B cell (primary cell): Measurements from ENCODE around the gene DVL1. TPM values are rescaled to one million over a fixed set of nuclear protein-coding genes. Genes with fewer than 3 reads are reported as not detected.

Experiments used
- ATAC-seq: fragments of 200-7000 bp; cut with Tn5 transposase; one replicate; pipeline ENCODE4 v1.10.0; 2021; ENCODE audit warnings: low read depth, mild to moderate bottlenecking, moderate number of reproducible peaks, moderate library complexity
- CTCF ChIA-PET: fragments of 350-600 bp; sonication (Branson Sonifier 250); formaldehyde crosslinking; loops from one replicate; lab custom pipeline; 2021; ENCODE audit warnings: antibody characterized with exemption, inconsistent platforms; lab: Charles Lee
- POLR2A ChIA-PET: fragments of 350-600 bp; sonication (Branson Sonifier 250); formaldehyde crosslinking; loops from one replicate; lab custom pipeline; 2021; ENCODE audit warnings: antibody characterized with exemption; lab: Charles Lee
- DNase-seq: peaks from one replicate; pipeline ENCODE4 v3.0.0; 2013
- H2AFZ ChIP-seq: 2 replicates; pipeline ENCODE4 v1.6.1; 2012; ENCODE audit warnings: mild to moderate bottlenecking, low read depth, low read length; ENCODE audit not compliant: insufficient read depth, poor library complexity, severe bottlenecking
- H3K27ac ChIP-seq, 2 donors: 1 replicate in 1 of 2; 2 replicates in 1 of 2; pipeline ENCODE4 v1.5.1; 2012 to 2013; ENCODE audit warnings: low read length in 2 of 2, mild to moderate bottlenecking in 2 of 2, moderate library complexity in 1 of 2
- H3K27me3 ChIP-seq, 4 experiments: fragments of 200-600 bp in 1 of 4; sonication (generic) in 1 of 4; replicated peaks in 1 of 4; 1 replicate in 2 of 4; 2 replicates in 2 of 4; pipeline versions ENCODE4 v1.6.1 to v1.7.0; 2013 to 2016; ENCODE audit warnings: low read length in 3 of 4, mild to moderate bottlenecking in 2 of 4, mixed read lengths in 1 of 4, moderate library complexity in 1 of 4; ENCODE audit not compliant: insufficient read depth in 4 of 4, control insufficient read depth in 3 of 4; ENCODE audit errors: control extremely low read depth in 1 of 4
- H3K36me3 ChIP-seq, 2 experiments: replicated peaks in 1 of 2; 1 replicate in 1 of 2; 2 replicates in 1 of 2; pipeline versions ENCODE4 v1.6.1 to v1.7.1; 2013; ENCODE audit warnings: low read length in 1 of 2; ENCODE audit not compliant: insufficient read depth in 2 of 2, control insufficient read depth in 1 of 2; ENCODE audit errors: control extremely low read depth in 1 of 2, extremely low read depth in 1 of 2
- H3K4me1 ChIP-seq, 2 donors: fragments of 200-600 bp in 1 of 2; sonication (generic) in 1 of 2; 1 replicate in 1 of 2; 2 replicates in 1 of 2; pipeline versions ENCODE4 v1.5.1 to v1.6.1; 2013 to 2017; ENCODE audit warnings: low read length in 2 of 2; ENCODE audit not compliant: control insufficient read depth in 2 of 2, insufficient read depth in 2 of 2
- H3K4me2 ChIP-seq: replicated peaks from 2 replicates; pipeline ENCODE3; 2012; ENCODE audit warnings: mild to moderate bottlenecking, low read depth, low read length; ENCODE audit not compliant: poor library complexity, severe bottlenecking
- H3K4me3 ChIP-seq, 5 experiments: fragments of 200-600 bp in 1 of 5; sonication (generic) in 1 of 5; 1 replicate in 3 of 5; 2 replicates in 2 of 5; pipeline versions ENCODE4 v1.5.1 to v1.7.0; 2011 to 2016; ENCODE audit warnings: low read length in 4 of 5, mild to moderate bottlenecking in 4 of 5, low read depth in 2 of 5, control low read depth in 1 of 5, moderate library complexity in 1 of 5; ENCODE audit not compliant: insufficient read depth in 1 of 5; ENCODE audit errors: control extremely low read depth in 1 of 5, extremely low read depth in 1 of 5
- H3K79me2 ChIP-seq: fragments of 200-600 bp; sonication (generic); one replicate; pipeline ENCODE4 v1.6.0; 2016; ENCODE audit warnings: low read length; ENCODE audit not compliant: control insufficient read depth, insufficient read depth
- H3K9ac ChIP-seq: fragments of 200-600 bp; sonication (generic); 2 replicates; pipeline ENCODE4 v1.6.1; 2017; ENCODE audit warnings: mild to moderate bottlenecking, low read length, moderate library complexity
- H3K9me3 ChIP-seq, 3 donors: one replicate each; pipeline versions ENCODE4 v1.6.1 to v1.7.1; 2013; ENCODE audit warnings: low read length in 2 of 3; ENCODE audit not compliant: control insufficient read depth in 2 of 3, insufficient read depth in 1 of 3; ENCODE audit errors: control extremely low read depth in 1 of 3
- H4K20me1 ChIP-seq: 2 replicates; pipeline ENCODE4 v1.6.0; 2012; ENCODE audit warnings: mild to moderate bottlenecking, low read length; ENCODE audit not compliant: insufficient read depth, control insufficient read depth, poor library complexity, severe bottlenecking
- H3K27ac Mint-ChIP-seq: one replicate; pipeline ENCODE4 v1.8.0; 2021; ENCODE audit warnings: mixed read lengths
- H3K27me3 Mint-ChIP-seq: one replicate; pipeline ENCODE4 v1.8.0; 2021; ENCODE audit warnings: mixed read lengths
- H3K4me1 Mint-ChIP-seq: one replicate; pipeline ENCODE4 v1.8.0; 2021; ENCODE audit warnings: mixed read lengths
- H3K4me3 Mint-ChIP-seq: one replicate; pipeline ENCODE4 v1.8.0; 2021; ENCODE audit warnings: mixed read lengths
- H3K9me3 Mint-ChIP-seq: one replicate; pipeline ENCODE4 v1.8.0; 2022; ENCODE audit warnings: mixed read lengths; ENCODE audit not compliant: insufficient read depth
- CTCF ChIP-seq: fragments of 200-600 bp; IDR thresholded peaks from one replicate; pipeline ENCODE4 v1.8.0; 2022; ENCODE audit warnings: antibody characterized with exemption, mild to moderate bottlenecking
- EZH2 ChIP-seq: IDR thresholded peaks from 2 replicates; pipeline ENCODE4 v1.6.1; 2012; ENCODE audit warnings: borderline replicate concordance, low read depth, mild to moderate bottlenecking, moderate library complexity, low read length; ENCODE audit not compliant: insufficient read depth, poor library complexity, severe bottlenecking
- WGBS: methylation state at CpG from one replicate; pipeline ENCODE4 v1.1.5; 2013; ENCODE audit warnings: missing lambda C conversion rate; ENCODE audit not compliant: insufficient coverage; 5-methylcytosine and 5-hydroxymethylcytosine counted together
- intact Hi-C: fragments of 100-400 bp; cut with micrococcal nuclease; formaldehyde crosslinking; loops from one replicate; pipeline ENCODE4 v1.10.0; 2022
- polyA plus RNA-seq: library from polyadenylated mRNA; depleted of rRNA; stranded (reverse); fragments of >200 nt; gene quantifications from 2 replicates; pipeline ENCODE4 v1.2.3, GENCODE V29; 2012
- total RNA-seq, 2 donors: library from RNA; stranded (reverse); fragments of 120-200 nt in 1 of 2; gene quantifications; 1 replicate in 1 of 2; 2 replicates in 1 of 2; pipeline versions ENCODE4 v1.2.3 to v1.2.4, GENCODE V29; 2013 to 2022

Gene DVL1
- total and polyA plus RNA-seq, 2 donors (not counting 1 experiment from before 2014, with no cell fraction given), result 46.1 to 53.5 TPM

DNA sequence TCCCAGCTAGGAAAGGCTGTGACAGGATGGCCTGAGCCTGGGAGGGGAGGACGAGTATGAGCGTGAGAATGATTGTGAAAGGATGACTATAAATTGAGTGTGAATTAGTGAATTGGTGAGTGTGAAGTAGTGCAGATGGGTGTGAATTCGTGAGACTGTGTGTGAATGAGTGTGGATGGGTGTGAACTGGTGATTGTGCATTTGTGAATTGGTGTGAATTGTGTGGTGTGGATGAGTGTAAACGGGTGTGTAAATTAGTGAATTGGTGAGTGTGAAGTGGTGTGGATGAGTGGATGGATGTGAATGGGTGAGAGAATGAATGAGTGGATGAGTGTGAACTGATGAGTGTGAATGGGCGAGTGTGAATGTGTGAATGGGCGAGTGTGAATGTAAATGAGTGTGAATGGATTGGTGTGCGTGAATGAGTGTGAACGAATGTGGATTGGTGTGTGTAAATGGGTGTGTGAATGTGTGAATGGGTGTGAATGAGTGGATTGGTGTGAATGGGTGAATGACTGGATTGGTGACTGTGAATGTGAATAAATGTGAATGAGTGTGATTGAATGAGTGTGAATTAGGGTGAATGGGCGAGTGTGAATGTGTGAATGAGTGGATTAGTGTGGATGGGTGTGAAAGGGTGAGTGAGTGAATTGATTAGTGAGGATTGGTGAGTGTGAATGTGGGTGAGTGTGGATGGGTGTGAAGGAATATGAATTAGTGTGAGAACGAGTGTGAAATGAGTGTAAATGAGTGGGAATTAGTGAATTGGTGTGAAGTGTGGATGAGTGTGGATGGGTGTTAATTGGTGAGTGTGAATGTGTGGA lies 16.9 kb upstream of the DVL1 start:
- ATAC-seq (no peak), DNase-seq (no peak)
- H3K9ac ChIP-seq, result no peak overlapping the region
- no peaks in the 10 kb centered on the region for H3K9me3 Mint-ChIP-seq
- H3K27me3 ChIP-seq, result peaks cover 0 to 9% (median 1%) of the 10 kb centered on the region in 4 experiments
- peaks cover 6% of the 10 kb centered on the region for H3K27me3 Mint-ChIP-seq
- intact Hi-C loops, result no loop called here
- H2AFZ ChIP-seq, result no peak overlapping the region
- H3K36me3 ChIP-seq, result no peaks in the 10 kb centered on the region
- H3K27ac Mint-ChIP-seq, result no peak overlapping the region
- CTCF ChIA-PET, result no interaction called here
- H3K4me1 ChIP-seq, result peaks cover 0 to under 1% of the 10 kb centered on the region in 2 donors
- no peak overlapping the region for H3K4me3 Mint-ChIP-seq
- POLR2A ChIA-PET, result interaction anchor here (0.6 kb wide), 1 partner anchor 23 kb away, joined by 5 read pairs; no protein-coding TSS in a partner anchor
- TF ChIP-seq CTCF, result no peak
- no peak for TF ChIP-seq EZH2
- peaks cover 0 to 14% (median 0%) of the 10 kb centered on the region in 3 donors for H3K9me3 ChIP-seq
- H3K79me2 ChIP-seq, result no peaks in the 10 kb centered on the region
- H3K4me1 Mint-ChIP-seq, result peaks cover 2% of the 10 kb centered on the region
- H4K20me1 ChIP-seq, result no peaks in the 10 kb centered on the region
- WGBS, result 77% methylated on average over 10 of the region's 10 CpGs
- no peak overlapping the region for H3K4me2 ChIP-seq
- no peak overlapping the region for H3K27ac ChIP-seq
- H3K4me3 ChIP-seq, result no peak overlapping the region

GRCh38 chr1:1364266-1364665 lies 15.0 kb upstream of the DVL1 start:
- H3K27me3 Mint-ChIP-seq, result peaks cover 13% of the 10 kb centered on the region
- Histone ChIP-seq H3K9me3 (peaks cover 0 to 14% (median 0%) of the 10 kb centered on the region in 3 donors), H3K4me3 (no peak overlapping the region), H2AFZ (no peak overlapping the region), H3K36me3 (no peaks in the 10 kb centered on the region), H3K79me2 (no peaks in the 10 kb centered on the region), H3K4me2 (no peak overlapping the region), H3K4me1 (no peaks in the 10 kb centered on the region), H4K20me1 (no peaks in the 10 kb centered on the region), H3K27me3 (peaks cover 0 to 20% (median 4%) of the 10 kb centered on the region in 4 experiments), H3K9ac (no peak overlapping the region), H3K27ac (no peak overlapping the region)
- intact Hi-C loops, result no loop called here
- whole genome bisulfite sequencing, result 84% methylated on average over 9 of the region's 14 CpGs
- DNase-seq (no peak), ATAC-seq (no peak)
- POLR2A ChIA-PET, result no interaction called here
- H3K27ac Mint-ChIP-seq, result no peak overlapping the region
- H3K4me1 Mint-ChIP-seq, result peaks cover 4% of the 10 kb centered on the region
- H3K9me3 Mint-ChIP-seq, result no peaks in the 10 kb centered on the region
- no peak for TF ChIP-seq CTCF
- no peak for TF ChIP-seq EZH2
- CTCF ChIA-PET, result no interaction called here
- no peak overlapping the region for H3K4me3 Mint-ChIP-seq
